Natural killer cell treated with Interleukin-12 subunit alpha and Interleukin-12 subunit beta and Interleukin-15 and Interleukin-18, amount 100 ng/mL, for 72 hours (primary cell): ENCODE measurements around the gene ZDHHC7. TPM values are rescaled to one million over a fixed set of nuclear protein-coding genes. Genes with fewer than 3 reads are reported as not detected.
"Not testable (repeated sequence)": the region's sequence is repeated elsewhere in the genome, so short reads cannot be mapped to it uniquely, and the experiment has no call there.

Experiments
- ATAC-seq, 2 donors: fragments of 150-1000 bp; cut with Tn5 transposase in 1 of 2; sonication (Bioruptor Pico), chemical (Tn5 transposase) in 1 of 2; 2 replicates each; pipeline ENCODE4 v1.10.0; 2021
- DNase-seq: peaks from one replicate; pipeline ENCODE4 v3.0.0; 2022; ENCODE audit warnings: low spot score
- H3K27ac Mint-ChIP-seq, 2 donors: 1 replicate in 1 of 2; 2 replicates in 1 of 2; pipeline ENCODE4 v1.8.0; 2022; ENCODE audit warnings: mixed read lengths in 2 of 2, mild to moderate bottlenecking in 1 of 2, moderate library complexity in 1 of 2
- H3K27me3 Mint-ChIP-seq, 2 donors: 1 replicate in 1 of 2; 2 replicates in 1 of 2; pipeline ENCODE4 v1.8.0; 2022; ENCODE audit warnings: mixed read lengths in 2 of 2
- H3K36me3 Mint-ChIP-seq: one replicate; pipeline ENCODE4 v1.8.0; 2022; ENCODE audit warnings: mixed read lengths
- H3K4me1 Mint-ChIP-seq, 2 donors: 1 replicate in 1 of 2; 2 replicates in 1 of 2; pipeline ENCODE4 v1.8.0; 2022; ENCODE audit warnings: low read depth in 2 of 2, mixed read lengths in 2 of 2, mild to moderate bottlenecking in 1 of 2
- H3K4me3 Mint-ChIP-seq: one replicate; pipeline ENCODE4 v1.8.0; 2022; ENCODE audit warnings: mixed read lengths
- H3K9me3 Mint-ChIP-seq: 2 replicates; pipeline ENCODE4 v1.8.0; 2022; ENCODE audit warnings: mixed read lengths
- total RNA-seq, 2 donors: library from RNA; stranded (reverse); gene quantifications; one replicate each; pipeline ENCODE4 v1.2.3, GENCODE V29; 2022

The ZDHHC7 gene
- total RNA-seq, 2 donors from 2014 or later = 28.5 to 43.9 TPM

GRCh38 chr16:85036236-85037049, 25.1 kb upstream of the ZDHHC7 start:
- no peak overlapping the region for H3K27ac Mint-ChIP-seq

GRCh38 chr16:85034591-85035433, 23.5 kb upstream of the ZDHHC7 start:
- Mint-ChIP-seq H3K27ac (no peak overlapping the region), H3K4me3 (no peak overlapping the region), H3K27me3 (no peaks in the 10 kb centered on the region), H3K36me3 (no peaks in the 10 kb centered on the region), H3K9me3 (no peaks in the 10 kb centered on the region), H3K4me1 (peaks cover 0 to 3% of the 10 kb centered on the region in 2 donors)
- no peak for DNase-seq
- ATAC-seq = peak in 1 of 2 donors; percentile 33

More at GRCh38 chr16:85036236-85037049, 25.1 kb upstream of the ZDHHC7 start:
- DNase-seq (no peak), ATAC-seq (no peak)
- no peak overlapping the region for H3K4me3 Mint-ChIP-seq
- no peaks in the 10 kb centered on the region for H3K27me3 Mint-ChIP-seq
- H3K4me1 Mint-ChIP-seq = no peaks in the 10 kb centered on the region
- no peaks in the 10 kb centered on the region for H3K36me3 Mint-ChIP-seq
- no peaks in the 10 kb centered on the region for H3K9me3 Mint-ChIP-seq

GRCh38 chr16:85033171-85033570, 21.8 kb upstream of the ZDHHC7 start:
- Mint-ChIP-seq H3K4me3 (no peak overlapping the region), H3K4me1 (peaks cover 15 to 19% of the 10 kb centered on the region in 2 donors), H3K27me3 (no peaks in the 10 kb centered on the region), H3K9me3 (no peaks in the 10 kb centered on the region), H3K36me3 (no peaks in the 10 kb centered on the region), H3K27ac (no peak overlapping the region)
- ATAC-seq = no peak
- no peak for DNase-seq

- not testable (repeated sequence) for H3K27me3 Mint-ChIP-seq, ATAC-seq, H3K36me3 Mint-ChIP-seq, DNase-seq, H3K4me3 Mint-ChIP-seq, H3K9me3 Mint-ChIP-seq, H3K27ac Mint-ChIP-seq
- peaks cover 17 to 21% of the 10 kb centered on the region in 2 donors for H3K4me1 Mint-ChIP-seq
Observed at GRCh38 chr16:85032187-85032586, 20.9 kb upstream of the ZDHHC7 start.

- no peak for ATAC-seq
- Mint-ChIP-seq H3K9me3 (no peaks in the 10 kb centered on the region), H3K36me3 (no peaks in the 10 kb centered on the region), H3K4me3 (no peak overlapping the region), H3K27ac (no peak overlapping the region), H3K27me3 (no peaks in the 10 kb centered on the region), H3K4me1 (peaks cover 21 to 27% of the 10 kb centered on the region in 2 donors)
- no peak for DNase-seq
Observed at GRCh38 chr16:85031451-85031850, 20.1 kb upstream of the ZDHHC7 start.

GRCh38 chr16:85029981-85030401, 18.7 kb upstream of the ZDHHC7 start:
- no peaks in the 10 kb centered on the region for H3K36me3 Mint-ChIP-seq
- H3K4me1 Mint-ChIP-seq = peaks cover 22 to 27% of the 10 kb centered on the region in 2 donors
- ATAC-seq (no peak), DNase-seq (no peak)
- H3K27me3 Mint-ChIP-seq = no peaks in the 10 kb centered on the region
- peak overlapping the region; percentile 43 to 83 for H3K27ac Mint-ChIP-seq
- no peaks in the 10 kb centered on the region for H3K9me3 Mint-ChIP-seq
- H3K4me3 Mint-ChIP-seq = no peak overlapping the region

- Mint-ChIP-seq H3K9me3 (no peaks in the 10 kb centered on the region), H3K4me3 (peak overlapping the region; percentile 86), H3K27ac (peak overlapping the region; percentile 43 to 83), H3K36me3 (no peaks in the 10 kb centered on the region), H3K4me1 (peaks cover 22 to 27% of the 10 kb centered on the region in 2 donors), H3K27me3 (no peaks in the 10 kb centered on the region)
- DNase-seq (peak; percentile 67), ATAC-seq (peak in 1 of 2 donors; percentile 71)
Observed at GRCh38 chr16:85029408-85029784, 18.1 kb upstream of the ZDHHC7 start.

GRCh38 chr16:85028685-85029407, 17.5 kb upstream of the ZDHHC7 start:
- Mint-ChIP-seq H3K4me3 (peak overlapping the region; percentile 86), H3K27me3 (no peaks in the 10 kb centered on the region), H3K27ac (peak overlapping the region; percentile 43 to 83), H3K4me1 (peaks cover 22 to 27% of the 10 kb centered on the region in 2 donors), H3K36me3 (no peaks in the 10 kb centered on the region), H3K9me3 (no peaks in the 10 kb centered on the region)
- ATAC-seq (peak in 1 of 2 donors; percentile 60), DNase-seq (no peak)

GRCh38 chr16:85027958-85028684, 16.8 kb upstream of the ZDHHC7 start:
- H3K4me1 Mint-ChIP-seq = peaks cover 22 to 27% of the 10 kb centered on the region in 2 donors
- peak overlapping the region; percentile 43 to 83 for H3K27ac Mint-ChIP-seq
- H3K9me3 Mint-ChIP-seq = no peaks in the 10 kb centered on the region
- no peaks in the 10 kb centered on the region for H3K27me3 Mint-ChIP-seq
- H3K4me3 Mint-ChIP-seq = peak overlapping the region; percentile 86
- H3K36me3 Mint-ChIP-seq = no peaks in the 10 kb centered on the region
- no peak for DNase-seq
- peak in 1 of 2 donors; percentile 34 for ATAC-seq

- H3K4me1 Mint-ChIP-seq = peaks cover 22 to 27% of the 10 kb centered on the region in 2 donors
Observed at GRCh38 chr16:85027349-85027957, 16.1 kb upstream of the ZDHHC7 start, which contains the start of gene KIAA0513. TSS of gene KIAA0513 (plus strand) at chr16:85027795. CDS start at chr16:85067072, 39,277 bp downstream.

GRCh38 chr16:85026703-85027102, 15.4 kb upstream of the ZDHHC7 start:
- Mint-ChIP-seq H3K27ac (peak overlapping the region in 1 of 2 donors; percentile 41), H3K27me3 (no peaks in the 10 kb centered on the region), H3K36me3 (no peaks in the 10 kb centered on the region), H3K9me3 (no peaks in the 10 kb centered on the region), H3K4me1 (peaks cover 22 to 27% of the 10 kb centered on the region in 2 donors), H3K4me3 (peak overlapping the region; percentile 86)
- no peak for ATAC-seq
- DNase-seq = no peak

More at GRCh38 chr16:85027349-85027957, 16.1 kb upstream of the ZDHHC7 start, which contains the start of gene KIAA0513:
- Mint-ChIP-seq H3K27ac (peak within 1 kb of the TSS; percentile 43 to 83), H3K36me3 (no peaks in the 10 kb centered on the region), H3K27me3 (no peaks in the 10 kb centered on the region), H3K9me3 (no peaks in the 10 kb centered on the region), H3K4me3 (peak within 1 kb of the TSS; percentile 86)
- ATAC-seq (peak; percentile 90 to 95), DNase-seq (peak; percentile 98)

GRCh38 chr16:85025781-85026653, 14.7 kb upstream of the ZDHHC7 start:
- ATAC-seq (no peak), DNase-seq (no peak)
- H3K4me1 Mint-ChIP-seq = peaks cover 22 to 27% of the 10 kb centered on the region in 2 donors
- H3K36me3 Mint-ChIP-seq = no peaks in the 10 kb centered on the region
- no peaks in the 10 kb centered on the region for H3K27me3 Mint-ChIP-seq
- H3K27ac Mint-ChIP-seq = peak overlapping the region in 1 of 2 donors; percentile 41
- H3K9me3 Mint-ChIP-seq = no peaks in the 10 kb centered on the region
- peak overlapping the region; percentile 86 for H3K4me3 Mint-ChIP-seq
